ENCODE measurements around the gene ZNF557.
"Not testable (repeated sequence)": the region's sequence is repeated elsewhere in the genome, so short reads cannot be mapped to it uniquely, and the experiment has no call there.

ZNF557 gene

GRCh38 chr19:7063764-7064418 lies 5.6 kb upstream of the ZNF557 start:
- no peaks in the 10 kb centered on the region for H3K27me3 Mint-ChIP-seq

GRCh38 chr19:7067122-7067521 lies 2.4 kb upstream of the ZNF557 start:
- not testable (repeated sequence) for DNase-seq, H3K27me3 Mint-ChIP-seq, H3K9me3 Mint-ChIP-seq, H3K27ac Mint-ChIP-seq, H3K4me3 Mint-ChIP-seq
- peaks cover 23% of the 10 kb centered on the region for H3K4me1 Mint-ChIP-seq (ENCODE audit: low read depth)
- peaks cover 26% of the 10 kb centered on the region for H3K36me3 Mint-ChIP-seq (ENCODE audit: low read depth)

More at GRCh38 chr19:7063764-7064418, 5.6 kb upstream of the ZNF557 start:
- H3K4me3 Mint-ChIP-seq, result no peak overlapping the region
- no peaks in the 10 kb centered on the region for H3K9me3 Mint-ChIP-seq
- H3K4me1 Mint-ChIP-seq (ENCODE audit: low read depth), result peaks cover 5% of the 10 kb centered on the region
- no peak overlapping the region for H3K27ac Mint-ChIP-seq
- H3K36me3 Mint-ChIP-seq (ENCODE audit: low read depth), result no peaks in the 10 kb centered on the region
- no peak for DNase-seq

GRCh38 chr19:7067716-7068115 lies 1.8 kb upstream of the ZNF557 start:
- Mint-ChIP-seq H3K4me1 (ENCODE audit: low read depth) (peaks cover 27% of the 10 kb centered on the region), H3K36me3 (ENCODE audit: low read depth) (peaks cover 32% of the 10 kb centered on the region), H3K27me3 (no peaks in the 10 kb centered on the region), H3K9me3 (no peaks in the 10 kb centered on the region), H3K27ac (no peak overlapping the region), H3K4me3 (no peak overlapping the region)
- DNase-seq, result no peak

- no peak for DNase-seq
- Mint-ChIP-seq H3K27me3 (no peaks in the 10 kb centered on the region), H3K4me3 (peak overlapping the region; percentile 96)
Observed at GRCh38 chr19:7068599-7068998, 904 bp upstream of the ZNF557 start.

GRCh38 chr19:7069904-7070226 lies 362 bp downstream of the ZNF557 start:
- H3K27me3 Mint-ChIP-seq, result no peaks in the 10 kb centered on the region
- no peaks in the 10 kb centered on the region for H3K9me3 Mint-ChIP-seq
- peaks cover 29% of the 10 kb centered on the region for H3K4me1 Mint-ChIP-seq (ENCODE audit: low read depth)
- peak overlapping the region; percentile 96 for H3K4me3 Mint-ChIP-seq
- peaks cover 52% of the 10 kb centered on the region for H3K36me3 Mint-ChIP-seq (ENCODE audit: low read depth)
- DNase-seq, result no peak
- peak overlapping the region; percentile 97 for H3K27ac Mint-ChIP-seq

More at GRCh38 chr19:7068599-7068998, 904 bp upstream of the ZNF557 start:
- H3K4me1 Mint-ChIP-seq (ENCODE audit: low read depth), result peaks cover 29% of the 10 kb centered on the region
- H3K9me3 Mint-ChIP-seq, result no peaks in the 10 kb centered on the region
- peak overlapping the region; percentile 97 for H3K27ac Mint-ChIP-seq
- peaks cover 39% of the 10 kb centered on the region for H3K36me3 Mint-ChIP-seq (ENCODE audit: low read depth)

- DNase-seq, result no peak
- Mint-ChIP-seq H3K27ac (no peak overlapping the region), H3K36me3 (ENCODE audit: low read depth) (peaks cover 79% of the 10 kb centered on the region), H3K4me3 (peak overlapping the region; percentile 19), H3K4me1 (ENCODE audit: low read depth) (peaks cover 29% of the 10 kb centered on the region), H3K9me3 (peaks cover 10% of the 10 kb centered on the region), H3K27me3 (no peaks in the 10 kb centered on the region)
Observed at GRCh38 chr19:7072541-7072940, 3.0 kb downstream of the ZNF557 start.

- no peaks in the 10 kb centered on the region for H3K27me3 Mint-ChIP-seq
- H3K9me3 Mint-ChIP-seq, result peaks cover 27% of the 10 kb centered on the region
- no peak overlapping the region for H3K4me3 Mint-ChIP-seq
- no peak overlapping the region for H3K27ac Mint-ChIP-seq
- peaks cover 94% of the 10 kb centered on the region for H3K36me3 Mint-ChIP-seq (ENCODE audit: low read depth)
- peaks cover 24% of the 10 kb centered on the region for H3K4me1 Mint-ChIP-seq (ENCODE audit: low read depth)
- DNase-seq, result no peak
Observed at GRCh38 chr19:7074705-7075282, 5.3 kb downstream of the ZNF557 start.

GRCh38 chr19:7076151-7076550 lies 6.6 kb downstream of the ZNF557 start:
- H3K9me3 Mint-ChIP-seq, result peaks cover 36% of the 10 kb centered on the region
- no peaks in the 10 kb centered on the region for H3K27me3 Mint-ChIP-seq
- peaks cover 94% of the 10 kb centered on the region for H3K36me3 Mint-ChIP-seq (ENCODE audit: low read depth)
- no peak for DNase-seq
- no peak overlapping the region for H3K4me3 Mint-ChIP-seq
- no peak overlapping the region for H3K27ac Mint-ChIP-seq
- H3K4me1 Mint-ChIP-seq (ENCODE audit: low read depth), result peaks cover 13% of the 10 kb centered on the region

GRCh38 chr19:7078008-7078407 lies 8.5 kb downstream of the ZNF557 start:
- Mint-ChIP-seq H3K27ac (no peak overlapping the region), H3K4me3 (no peak overlapping the region), H3K36me3 (ENCODE audit: low read depth) (peaks cover 99% of the 10 kb centered on the region), H3K9me3 (peaks cover 48% of the 10 kb centered on the region), H3K4me1 (ENCODE audit: low read depth) (peaks cover 3% of the 10 kb centered on the region), H3K27me3 (no peaks in the 10 kb centered on the region)
- no peak for DNase-seq

GRCh38 chr19:7083076-7083956 lies 13.8 kb downstream of the ZNF557 start:
- Mint-ChIP-seq H3K9me3 (peaks cover 55% of the 10 kb centered on the region), H3K4me1 (ENCODE audit: low read depth) (peaks cover 3% of the 10 kb centered on the region), H3K36me3 (ENCODE audit: low read depth) (peaks cover 94% of the 10 kb centered on the region), H3K27me3 (no peaks in the 10 kb centered on the region), H3K27ac (no peak overlapping the region), H3K4me3 (no peak overlapping the region)
- no peak for DNase-seq

GRCh38 chr19:7088999-7089398 lies 19.5 kb downstream of the ZNF557 start:
- Mint-ChIP-seq H3K9me3 (peaks cover 46% of the 10 kb centered on the region), H3K36me3 (ENCODE audit: low read depth) (peaks cover 80% of the 10 kb centered on the region), H3K27me3 (no peaks in the 10 kb centered on the region), H3K27ac (no peak overlapping the region), H3K4me3 (no peak overlapping the region), H3K4me1 (ENCODE audit: low read depth) (peaks cover 7% of the 10 kb centered on the region)
- no peak for DNase-seq

GRCh38 chr19:7098096-7098495 lies 28.6 kb downstream of the ZNF557 start:
- H3K27me3 Mint-ChIP-seq, result no peaks in the 10 kb centered on the region
- peaks cover 30% of the 10 kb centered on the region for H3K4me1 Mint-ChIP-seq (ENCODE audit: low read depth)
- peaks cover 26% of the 10 kb centered on the region for H3K36me3 Mint-ChIP-seq (ENCODE audit: low read depth)
- H3K9me3 Mint-ChIP-seq, result peaks cover 29% of the 10 kb centered on the region
- DNase-seq, result no peak
- H3K4me3 Mint-ChIP-seq, result peak overlapping the region; percentile 82
- H3K27ac Mint-ChIP-seq, result no peak overlapping the region

- H3K27ac Mint-ChIP-seq, result peak overlapping the region; percentile 95
- peaks cover 21% of the 10 kb centered on the region for H3K36me3 Mint-ChIP-seq (ENCODE audit: low read depth)
- peak overlapping the region; percentile 82 for H3K4me3 Mint-ChIP-seq
- peaks cover 30% of the 10 kb centered on the region for H3K4me1 Mint-ChIP-seq (ENCODE audit: low read depth)
- H3K27me3 Mint-ChIP-seq, result no peaks in the 10 kb centered on the region
- peaks cover 26% of the 10 kb centered on the region for H3K9me3 Mint-ChIP-seq
- peak; percentile 95 for DNase-seq
Observed at GRCh38 chr19:7098701-7099596, 29.4 kb downstream of the ZNF557 start.

- no peaks in the 10 kb centered on the region for H3K27me3 Mint-ChIP-seq
- no peak for DNase-seq
- H3K27ac Mint-ChIP-seq, result peak overlapping the region; percentile 95
- peaks cover 20% of the 10 kb centered on the region for H3K36me3 Mint-ChIP-seq (ENCODE audit: low read depth)
- H3K4me3 Mint-ChIP-seq, result peak overlapping the region; percentile 82
- H3K9me3 Mint-ChIP-seq, result peaks cover 26% of the 10 kb centered on the region
- H3K4me1 Mint-ChIP-seq (ENCODE audit: low read depth), result peaks cover 30% of the 10 kb centered on the region
Observed at GRCh38 chr19:7099597-7099921, 30.1 kb downstream of the ZNF557 start.

Data from activated T-cell treated with anti-CD3 and anti-CD28 coated beads, Interleukin-2, amount 50 U/mL, for 24 hours (primary cell).